VCaP (cell line): Measurements from ENCODE around the gene ATP5IF1.

ENCODE experiments used
- H3K27ac ChIP-seq: fragments of 450-650 bp; 2 replicates; pipeline ENCODE4 v1.5.1; 2017
- CTCF ChIP-seq: fragments of 450-650 bp; conservative IDR thresholded peaks from 2 replicates; pipeline ENCODE4 v1.5.1; 2017; ENCODE audit warnings: mild to moderate bottlenecking, moderate library complexity

Gene ATP5IF1

GRCh38 chr1:28196330-28196729 is 39.6 kb upstream of the ATP5IF1 start:
- no peak overlapping the region for H3K27ac ChIP-seq
- TF ChIP-seq CTCF: no peak

GRCh38 chr1:28197682-28198415 is 38.1 kb upstream of the ATP5IF1 start:
- TF ChIP-seq CTCF: no peak
- no peak overlapping the region for H3K27ac ChIP-seq

- H3K27ac ChIP-seq: no peak overlapping the region
- TF ChIP-seq CTCF: no peak
These were observed 36.3 kb upstream of the ATP5IF1 start for GRCh38 chr1:28199328-28200233.

- TF ChIP-seq CTCF: no peak
- H3K27ac ChIP-seq: no peak overlapping the region
These were observed 35.6 kb upstream of the ATP5IF1 start for GRCh38 chr1:28200234-28200873.

- TF ChIP-seq CTCF: no peak
- peak overlapping the region; percentile 59 for H3K27ac ChIP-seq
These were observed 30.7 kb upstream of the ATP5IF1 start for GRCh38 chr1:28205243-28205642.

GRCh38 chr1:28208818-28209441 is 27.0 kb upstream of the ATP5IF1 start:
- H3K27ac ChIP-seq: no peak overlapping the region; the same call in 1 of the 2 replicates
- TF ChIP-seq CTCF: peak; percentile 90

GRCh38 chr1:28209700-28210099 is 26.2 kb upstream of the ATP5IF1 start:
- no peak for TF ChIP-seq CTCF
- no peak overlapping the region; the same call in 1 of the 2 replicates for H3K27ac ChIP-seq
